ENCODE measurements around the gene NEDD9. TPM values are rescaled to one million over a fixed set of nuclear protein-coding genes. Genes with fewer than 3 reads are reported as not detected.
A peak's percentile ranks its signal among the peaks of the same experiment; 100 is the strongest.

The NEDD9 gene
- total RNA-seq, 1 donor from 2014 or later = 10.3 TPM

DNA sequence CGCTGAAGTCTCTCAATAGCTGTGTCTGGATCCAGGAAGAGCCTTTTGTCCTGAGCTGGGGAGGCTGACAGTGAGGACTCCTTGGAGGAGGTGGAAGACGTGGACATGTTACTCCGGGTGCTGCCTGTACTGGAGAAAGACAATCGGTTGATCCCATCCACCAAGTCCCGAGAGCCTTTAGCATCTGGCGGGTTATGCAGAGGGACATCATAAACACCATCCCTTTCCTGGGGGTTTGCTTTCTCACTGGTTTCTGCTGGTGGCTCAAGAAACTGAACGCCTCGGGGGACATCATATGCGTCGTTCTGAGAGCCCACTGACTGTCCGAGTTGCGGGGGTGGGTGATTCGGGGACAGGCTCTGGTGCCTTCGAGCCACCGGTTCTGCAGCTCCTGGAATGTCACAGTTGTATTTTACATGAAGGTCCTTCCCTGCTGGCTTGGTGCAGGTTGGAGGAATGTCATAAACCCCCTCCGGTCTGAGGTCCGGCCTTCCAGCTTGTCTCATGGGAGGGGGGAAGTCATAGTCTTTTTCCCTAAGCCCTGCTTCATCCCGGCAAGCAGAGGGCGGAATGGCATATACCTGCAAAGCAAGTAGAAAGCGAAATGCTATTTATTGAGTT lies 41.7 kb downstream of the NEDD9 start:
- DNase-seq (ENCODE audit: extremely low spot score, unreplicated experiment) = peak; percentile 75
- peaks cover 32% of the 10 kb centered on the region for H3K4me1 Mint-ChIP-seq (ENCODE audit: unreplicated experiment)
- no peak overlapping the region for H3K27ac Mint-ChIP-seq (ENCODE audit: unreplicated experiment)
- no peaks in the 10 kb centered on the region for H3K9me3 Mint-ChIP-seq (ENCODE audit: unreplicated experiment)
- H3K27me3 Mint-ChIP-seq (ENCODE audit: unreplicated experiment) = no peaks in the 10 kb centered on the region
- TF ChIP-seq, protein P1, sequence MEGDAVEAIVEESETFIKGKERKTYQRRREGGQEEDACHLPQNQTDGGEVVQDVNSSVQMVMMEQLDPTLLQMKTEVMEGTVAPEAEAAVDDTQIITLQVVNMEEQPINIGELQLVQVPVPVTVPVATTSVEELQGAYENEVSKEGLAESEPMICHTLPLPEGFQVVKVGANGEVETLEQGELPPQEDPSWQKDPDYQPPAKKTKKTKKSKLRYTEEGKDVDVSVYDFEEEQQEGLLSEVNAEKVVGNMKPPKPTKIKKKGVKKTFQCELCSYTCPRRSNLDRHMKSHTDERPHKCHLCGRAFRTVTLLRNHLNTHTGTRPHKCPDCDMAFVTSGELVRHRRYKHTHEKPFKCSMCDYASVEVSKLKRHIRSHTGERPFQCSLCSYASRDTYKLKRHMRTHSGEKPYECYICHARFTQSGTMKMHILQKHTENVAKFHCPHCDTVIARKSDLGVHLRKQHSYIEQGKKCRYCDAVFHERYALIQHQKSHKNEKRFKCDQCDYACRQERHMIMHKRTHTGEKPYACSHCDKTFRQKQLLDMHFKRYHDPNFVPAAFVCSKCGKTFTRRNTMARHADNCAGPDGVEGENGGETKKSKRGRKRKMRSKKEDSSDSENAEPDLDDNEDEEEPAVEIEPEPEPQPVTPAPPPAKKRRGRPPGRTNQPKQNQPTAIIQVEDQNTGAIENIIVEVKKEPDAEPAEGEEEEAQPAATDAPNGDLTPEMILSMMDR (IDR thresholded peaks at IDR 0.05) = no peak
- no peak overlapping the region for H3K4me3 Mint-ChIP-seq (ENCODE audit: unreplicated experiment)
- H3K36me3 Mint-ChIP-seq (ENCODE audit: unreplicated experiment) = peaks cover 28% of the 10 kb centered on the region

DNA sequence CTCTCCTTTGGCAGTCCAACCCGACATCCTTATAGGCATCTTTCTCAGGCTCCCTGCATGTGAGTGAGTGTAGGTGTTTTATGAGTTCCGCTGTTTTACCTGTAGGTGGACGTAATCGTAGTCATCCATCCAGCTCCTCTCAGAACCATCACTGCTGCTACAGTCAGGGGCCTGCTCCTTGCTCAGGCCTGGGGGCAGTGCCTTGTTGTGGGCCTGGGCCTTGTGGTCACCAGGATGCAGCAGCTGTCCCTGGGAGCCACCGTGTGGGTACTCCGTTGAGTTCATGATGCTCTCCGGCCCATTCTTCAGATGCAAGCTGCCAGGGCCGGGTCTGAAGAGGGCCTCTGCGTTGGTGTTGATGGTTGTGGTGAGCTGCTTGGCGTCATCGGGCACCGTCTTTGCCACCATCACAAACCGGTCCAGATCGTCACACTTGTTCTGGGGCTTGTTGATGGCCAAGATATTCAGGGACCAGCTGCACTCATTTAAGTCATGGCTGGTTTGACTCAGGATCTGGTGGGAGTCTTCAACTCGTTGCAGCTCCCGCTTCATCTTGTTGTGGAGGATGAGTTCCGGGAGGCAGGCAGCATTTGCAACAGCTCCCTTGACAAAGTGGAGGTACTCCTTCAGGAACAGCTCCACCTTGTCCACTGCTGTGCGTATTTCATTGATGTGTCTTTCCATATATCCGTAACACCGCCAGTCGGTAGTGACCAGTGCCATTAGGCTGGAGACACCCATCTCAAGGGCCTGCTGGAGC lies 42.4 kb downstream of the NEDD9 start:
- Mint-ChIP-seq H3K27me3 (ENCODE audit: unreplicated experiment) (no peaks in the 10 kb centered on the region), H3K4me3 (ENCODE audit: unreplicated experiment) (no peak overlapping the region), H3K27ac (ENCODE audit: unreplicated experiment) (no peak overlapping the region), H3K36me3 (ENCODE audit: unreplicated experiment) (peaks cover 34% of the 10 kb centered on the region), H3K4me1 (ENCODE audit: unreplicated experiment) (peaks cover 25% of the 10 kb centered on the region), H3K9me3 (ENCODE audit: unreplicated experiment) (no peaks in the 10 kb centered on the region)
- TF ChIP-seq, protein P1 (IDR thresholded peaks at IDR 0.05) = no peak
- DNase-seq (ENCODE audit: extremely low spot score, unreplicated experiment) = peak; percentile 77

DNA sequence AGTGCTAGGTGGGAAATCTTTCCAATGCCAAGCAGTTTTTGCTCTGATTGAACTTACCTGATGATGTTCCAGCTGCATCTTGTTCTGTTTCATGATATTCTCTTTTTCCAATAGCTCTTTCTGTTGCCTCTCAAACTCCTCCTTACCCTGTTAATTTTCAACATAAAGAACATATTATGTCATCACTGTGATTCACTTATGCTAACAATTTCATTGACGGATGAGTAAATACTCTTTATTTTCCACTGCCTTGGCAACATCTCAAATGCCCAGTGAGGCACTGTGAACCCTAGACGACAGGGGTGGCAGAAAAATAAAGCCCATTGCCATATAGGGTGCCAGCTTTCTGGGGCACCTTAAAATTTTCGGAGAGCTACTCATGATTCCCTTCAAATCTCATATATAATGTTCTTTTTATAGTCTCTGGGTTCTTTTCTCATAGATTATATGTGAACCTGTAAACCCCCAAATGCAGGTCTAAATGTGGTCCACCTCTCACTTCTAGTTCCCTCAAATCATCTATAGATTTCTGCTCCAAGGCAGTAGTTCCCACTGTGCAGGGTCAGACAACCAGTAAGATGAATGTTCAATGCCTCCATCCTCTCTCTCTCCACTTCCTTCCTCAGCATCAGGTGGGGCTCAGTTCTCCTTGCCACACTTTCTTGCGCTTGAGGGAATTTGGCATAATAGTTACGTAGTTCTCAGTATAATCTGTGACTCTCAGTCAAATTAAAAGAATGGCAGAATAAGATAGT lies 44.1 kb downstream of the NEDD9 start:
- Mint-ChIP-seq H3K4me3 (ENCODE audit: unreplicated experiment) (no peak overlapping the region), H3K4me1 (ENCODE audit: unreplicated experiment) (peaks cover 9% of the 10 kb centered on the region), H3K27me3 (ENCODE audit: unreplicated experiment) (no peaks in the 10 kb centered on the region), H3K9me3 (ENCODE audit: unreplicated experiment) (no peaks in the 10 kb centered on the region), H3K27ac (ENCODE audit: unreplicated experiment) (peak overlapping the region; percentile 72), H3K36me3 (ENCODE audit: unreplicated experiment) (peaks cover 38% of the 10 kb centered on the region)
- DNase-seq (ENCODE audit: extremely low spot score, unreplicated experiment) = peak; percentile 19
- TF ChIP-seq, protein P1 (IDR thresholded peaks at IDR 0.05) = no peak

DNA sequence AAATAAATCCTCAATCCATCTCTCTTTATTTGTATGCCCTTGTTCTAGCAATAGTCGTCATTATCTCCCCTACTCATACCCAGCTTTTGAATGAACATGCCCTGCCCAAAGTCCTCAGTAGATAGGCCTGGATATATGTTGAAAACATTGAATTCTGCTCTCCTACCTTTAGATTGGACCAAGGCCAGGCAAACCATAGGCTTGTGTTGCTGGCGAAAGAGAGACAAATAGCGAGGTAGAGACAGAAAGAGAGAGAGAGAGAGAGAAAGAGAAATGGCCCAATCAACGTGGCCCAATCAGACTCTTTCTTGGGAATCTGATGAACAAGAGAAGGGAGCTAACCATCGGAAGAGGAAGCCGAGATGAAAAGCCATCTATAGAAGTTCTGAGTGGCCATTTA lies 45.2 kb downstream of the NEDD9 start:
- H3K27ac Mint-ChIP-seq (ENCODE audit: unreplicated experiment) = no peak overlapping the region
- no peaks in the 10 kb centered on the region for H3K27me3 Mint-ChIP-seq (ENCODE audit: unreplicated experiment)
- peaks cover 40% of the 10 kb centered on the region for H3K36me3 Mint-ChIP-seq (ENCODE audit: unreplicated experiment)
- peaks cover 3% of the 10 kb centered on the region for H3K9me3 Mint-ChIP-seq (ENCODE audit: unreplicated experiment)
- DNase-seq (ENCODE audit: extremely low spot score, unreplicated experiment) = no peak
- peaks cover 9% of the 10 kb centered on the region for H3K4me1 Mint-ChIP-seq (ENCODE audit: unreplicated experiment)
- TF ChIP-seq, protein P1 (IDR thresholded peaks at IDR 0.05) = no peak
- no peak overlapping the region for H3K4me3 Mint-ChIP-seq (ENCODE audit: unreplicated experiment)

Measured in osteocyte (in vitro differentiated cells).